Middle frontal gyrus (tissue), 1 donor: ENCODE data around the gene SIK3.
"Not testable (repeated sequence)": the region's sequence is repeated elsewhere in the genome, so short reads cannot be mapped to it uniquely, and the experiment has no call there.

Experiments
- DNase-seq: peaks from one replicate; pipeline ENCODE4 v3.0.0-alpha.2; 2015; ENCODE audit warnings: low spot score; ENCODE audit errors: extremely low spot score

SIK3 gene

DNA sequence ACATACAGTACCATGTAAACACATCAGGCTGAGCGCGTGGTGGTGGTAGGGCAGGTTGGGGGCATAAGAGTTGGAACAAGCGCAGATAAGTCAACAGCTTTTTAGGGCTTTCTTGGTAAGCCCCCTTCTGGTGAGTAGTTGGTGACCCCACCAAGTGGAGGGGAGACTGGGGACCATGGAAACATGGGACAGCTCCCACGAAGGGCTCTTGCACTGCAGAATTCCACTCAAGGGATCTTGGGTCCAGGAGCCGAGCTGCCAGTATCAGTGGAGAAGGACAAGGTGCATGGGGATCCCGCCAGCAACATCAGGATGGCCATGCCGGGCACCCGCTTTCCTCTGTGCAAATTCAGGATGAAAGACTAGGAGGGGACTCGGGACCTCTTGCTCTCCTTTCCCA, 254.6 kb downstream of the SIK3 start:
- DNase-seq, result no peak

DNA sequence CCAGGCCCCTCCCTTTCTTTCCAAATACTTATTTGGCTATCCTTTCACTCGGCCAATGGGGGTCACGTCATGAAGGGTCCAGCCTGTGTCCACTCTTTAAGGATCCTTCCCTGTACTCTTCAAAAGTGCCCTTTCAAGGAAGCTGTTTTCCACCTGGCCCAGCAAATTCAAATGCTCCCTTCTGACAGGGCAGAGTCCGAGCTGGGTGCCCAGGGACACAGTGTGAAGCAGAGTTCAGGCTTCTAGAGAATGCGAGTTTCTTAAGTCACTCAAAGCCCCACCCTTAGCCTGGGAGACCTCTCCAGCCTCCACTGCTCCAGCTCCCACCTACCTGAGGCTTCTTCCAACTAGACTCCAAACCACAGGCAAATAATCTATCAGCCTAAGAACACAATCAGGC, 255.3 kb downstream of the SIK3 start:
- DNase-seq, result no peak

DNA sequence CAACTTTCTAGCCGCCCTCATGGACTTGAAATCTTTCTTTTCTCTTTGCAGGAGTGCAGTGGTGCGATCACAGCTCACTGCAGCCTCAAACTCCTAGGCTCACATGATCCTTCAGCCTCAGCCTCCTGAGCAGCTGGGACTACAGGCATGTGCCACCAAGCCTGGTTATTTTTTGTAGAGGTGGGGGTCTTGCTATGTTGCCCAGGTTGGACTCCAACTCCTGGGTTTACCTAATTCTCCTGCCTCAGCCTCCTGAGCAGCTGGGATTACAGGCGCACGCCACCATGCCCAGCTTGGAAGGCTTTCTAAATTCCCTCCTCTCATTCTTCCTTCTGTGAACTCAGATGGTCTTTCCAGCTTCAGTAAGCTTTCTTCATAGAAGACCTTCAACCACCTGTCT, 256.1 kb downstream of the SIK3 start:
- DNase-seq, result no peak

DNA sequence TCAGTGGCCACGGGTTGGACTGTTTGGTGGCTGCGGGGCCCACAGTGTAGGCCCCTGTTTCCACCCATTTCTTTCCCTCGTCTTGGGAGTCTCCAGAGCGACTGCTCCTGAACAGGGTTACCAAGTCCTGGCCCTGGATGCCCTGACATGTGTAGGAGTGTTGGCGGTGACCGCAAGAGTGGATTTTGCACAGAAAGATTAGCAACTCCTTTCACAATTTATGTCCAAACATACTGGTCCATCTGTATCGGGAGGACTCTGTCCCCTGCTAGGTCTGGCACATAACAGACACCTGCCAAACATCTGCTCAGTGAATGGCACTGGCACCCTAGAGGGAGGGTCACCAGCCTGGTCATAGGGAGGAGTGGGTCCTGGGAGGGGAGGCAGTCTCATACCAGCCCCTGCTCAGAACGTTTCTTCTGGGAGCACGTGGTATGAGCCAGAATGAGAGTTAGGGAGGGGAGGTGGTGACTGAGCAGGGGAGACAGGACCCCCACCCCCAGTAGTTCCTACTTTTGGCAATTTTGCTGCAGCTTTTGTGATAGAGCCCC, 257.4 kb downstream of the SIK3 start:
- no peak for DNase-seq

DNA sequence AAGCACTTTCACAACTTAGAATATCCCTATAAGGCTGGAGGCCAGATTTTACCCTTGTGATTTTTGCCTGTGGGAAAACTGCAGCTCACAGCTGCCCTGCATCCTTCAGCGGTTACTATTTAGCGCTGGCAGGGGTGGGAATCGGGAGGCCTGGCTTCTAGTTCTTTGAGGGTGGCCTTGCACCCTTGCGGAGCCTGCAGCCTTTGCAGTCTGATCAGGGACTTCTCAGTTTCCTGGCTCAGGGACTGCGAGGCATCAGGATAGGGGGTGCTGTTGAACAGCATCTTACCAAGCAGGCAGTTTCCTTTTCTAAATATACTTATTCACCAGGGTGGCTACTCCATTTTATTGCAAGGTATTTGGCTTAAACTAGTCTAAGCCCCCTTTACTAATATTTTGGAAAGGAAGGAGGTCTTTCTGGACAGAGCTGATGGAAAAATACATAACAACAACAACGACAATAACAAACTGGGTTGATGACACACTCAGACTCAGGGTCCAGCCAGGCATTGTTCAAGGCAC, 257.9 kb downstream of the SIK3 start:
- DNase-seq, result no peak

DNA sequence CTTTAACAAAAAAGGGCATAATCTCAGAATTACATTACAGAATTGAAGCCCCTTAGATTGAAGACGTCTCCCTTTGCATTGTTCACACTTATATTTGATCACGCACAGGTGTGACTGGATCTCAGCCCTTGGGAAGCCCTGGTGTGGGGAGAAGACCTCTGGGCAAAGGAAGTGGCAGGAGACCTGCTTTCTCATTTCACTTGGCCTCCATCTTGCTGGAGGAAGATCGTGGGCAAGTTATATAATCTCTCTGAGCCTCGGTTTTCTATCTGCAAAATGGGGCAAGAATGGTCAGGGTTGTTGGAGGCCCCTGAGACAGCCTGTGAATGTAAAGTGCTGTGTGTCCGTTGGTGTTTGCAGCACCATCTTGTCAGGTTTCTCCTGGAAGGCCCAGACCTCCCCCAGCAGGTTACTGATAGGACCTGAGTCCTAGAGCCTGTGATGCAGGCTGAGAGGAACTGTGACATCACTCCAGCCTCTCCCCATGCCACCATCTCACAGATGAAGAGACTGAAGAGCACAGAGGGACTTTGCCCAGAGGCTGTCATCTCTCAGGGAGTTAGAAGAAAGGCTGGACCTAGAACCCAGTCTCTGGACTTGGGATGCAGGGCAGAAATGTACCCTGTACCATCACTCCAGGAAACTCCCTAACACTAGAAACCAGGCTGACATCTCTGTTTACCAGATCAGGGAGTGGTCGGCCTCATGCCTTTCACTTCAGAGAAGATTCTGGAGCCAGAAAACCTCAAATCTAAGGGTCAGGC, 259.7 kb downstream of the SIK3 start:
- no peak for DNase-seq

DNA sequence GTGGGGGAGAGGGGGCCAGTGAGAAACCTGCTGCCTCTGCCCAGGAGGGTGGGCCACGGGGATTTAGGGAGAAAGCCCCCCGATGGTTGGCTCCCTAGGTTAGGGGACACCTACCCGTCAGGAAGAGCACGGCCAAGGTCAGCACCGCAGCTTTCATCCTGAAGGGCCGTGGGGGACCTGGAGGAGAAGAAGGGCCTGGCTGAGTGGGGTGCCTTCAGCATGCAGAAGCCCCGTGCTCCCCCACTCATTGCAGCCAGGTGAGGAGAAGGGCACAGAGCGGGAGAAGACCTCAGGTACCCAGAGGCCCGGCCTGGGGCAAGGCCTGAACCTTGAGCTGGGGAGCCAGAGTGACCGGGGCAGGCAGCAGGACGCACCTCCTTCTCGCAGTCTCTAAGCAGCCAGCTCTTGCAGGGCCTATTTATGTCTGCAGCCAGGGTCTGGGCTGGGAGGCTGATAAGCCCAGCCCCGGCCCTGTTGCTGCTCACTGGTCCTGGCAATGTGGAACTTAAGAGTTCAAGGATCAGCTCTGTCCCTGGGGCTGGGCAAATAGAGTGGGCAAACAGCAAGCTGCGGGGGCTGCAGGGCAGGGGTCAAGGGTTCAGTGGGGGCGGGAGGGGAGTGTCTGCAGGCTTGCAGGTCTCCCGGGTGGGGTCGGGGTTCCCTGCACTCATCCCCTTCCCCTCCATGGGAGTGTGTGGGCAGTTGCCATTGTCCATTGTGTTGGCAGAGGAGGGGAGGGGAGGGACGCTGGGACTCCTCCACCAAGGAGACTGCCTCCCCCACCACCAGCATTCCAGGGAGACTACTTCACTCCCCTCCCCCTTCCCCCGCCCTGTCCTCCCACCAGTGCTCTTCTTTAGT, 260.8 kb downstream of the SIK3 start, which contains the start of gene APOA1:
TSS of gene APOA1 (minus strand) at position 392 of the 861 bp plus-strand sequence. CDS start at position 157, 235 bp downstream.
- DNase-seq, result no peak

DNA sequence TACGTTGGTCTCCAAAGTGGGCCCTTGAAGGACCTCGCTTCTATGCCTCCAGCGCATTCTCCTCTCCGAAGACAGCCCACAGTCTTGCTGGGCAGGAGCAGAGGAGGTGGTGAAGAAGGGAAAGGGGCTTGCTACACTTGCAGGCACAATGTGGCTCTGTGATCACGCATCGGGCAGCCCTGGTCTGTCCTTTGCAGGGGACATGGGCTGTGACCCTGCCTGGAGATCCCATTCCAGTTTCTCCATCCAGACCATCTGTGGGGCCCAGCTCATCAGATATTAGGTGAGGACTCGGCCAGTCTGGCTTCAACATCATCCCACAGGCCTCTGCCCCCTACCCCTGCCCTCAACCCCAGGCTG, 261.6 kb downstream of the SIK3 start:
- no peak for DNase-seq

DNA sequence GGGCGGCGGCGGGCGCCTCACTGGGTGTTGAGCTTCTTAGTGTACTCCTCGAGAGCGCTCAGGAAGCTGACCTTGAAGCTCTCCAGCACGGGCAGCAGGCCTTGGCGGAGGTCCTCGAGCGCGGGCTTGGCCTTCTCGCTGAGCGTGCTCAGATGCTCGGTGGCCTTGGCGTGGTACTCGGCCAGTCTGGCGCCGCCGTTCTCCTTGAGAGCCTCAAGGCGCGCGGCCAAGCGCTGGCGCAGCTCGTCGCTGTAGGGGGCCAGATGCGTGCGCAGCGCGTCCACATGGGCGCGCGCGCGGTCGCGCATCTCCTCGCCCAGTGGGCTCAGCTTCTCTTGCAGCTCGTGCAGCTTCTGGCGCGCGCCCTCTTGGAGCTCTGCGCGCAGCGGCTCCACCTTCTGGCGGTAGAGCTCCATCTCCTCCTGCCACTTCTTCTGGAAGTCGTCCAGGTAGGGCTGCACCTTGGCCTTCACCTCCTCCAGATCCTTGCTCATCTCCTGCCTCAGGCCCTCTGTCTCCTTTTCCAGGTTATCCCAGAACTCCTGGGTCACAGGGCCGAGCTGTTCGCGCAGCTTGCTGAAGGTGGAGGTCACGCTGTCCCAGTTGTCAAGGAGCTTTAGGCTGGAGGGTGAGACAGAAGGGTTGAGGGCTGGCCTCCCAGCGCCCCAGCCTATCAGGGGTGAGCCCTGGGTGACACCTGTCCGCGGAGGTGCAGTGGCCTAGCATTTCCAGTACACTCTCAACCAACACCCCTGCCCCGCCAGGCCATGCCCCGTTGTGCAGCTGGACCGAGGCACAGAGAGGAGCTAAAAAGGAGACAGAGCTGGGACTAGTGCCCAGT, 262.2 kb downstream of the SIK3 start:
- DNase-seq, result peak; percentile 86

DNA sequence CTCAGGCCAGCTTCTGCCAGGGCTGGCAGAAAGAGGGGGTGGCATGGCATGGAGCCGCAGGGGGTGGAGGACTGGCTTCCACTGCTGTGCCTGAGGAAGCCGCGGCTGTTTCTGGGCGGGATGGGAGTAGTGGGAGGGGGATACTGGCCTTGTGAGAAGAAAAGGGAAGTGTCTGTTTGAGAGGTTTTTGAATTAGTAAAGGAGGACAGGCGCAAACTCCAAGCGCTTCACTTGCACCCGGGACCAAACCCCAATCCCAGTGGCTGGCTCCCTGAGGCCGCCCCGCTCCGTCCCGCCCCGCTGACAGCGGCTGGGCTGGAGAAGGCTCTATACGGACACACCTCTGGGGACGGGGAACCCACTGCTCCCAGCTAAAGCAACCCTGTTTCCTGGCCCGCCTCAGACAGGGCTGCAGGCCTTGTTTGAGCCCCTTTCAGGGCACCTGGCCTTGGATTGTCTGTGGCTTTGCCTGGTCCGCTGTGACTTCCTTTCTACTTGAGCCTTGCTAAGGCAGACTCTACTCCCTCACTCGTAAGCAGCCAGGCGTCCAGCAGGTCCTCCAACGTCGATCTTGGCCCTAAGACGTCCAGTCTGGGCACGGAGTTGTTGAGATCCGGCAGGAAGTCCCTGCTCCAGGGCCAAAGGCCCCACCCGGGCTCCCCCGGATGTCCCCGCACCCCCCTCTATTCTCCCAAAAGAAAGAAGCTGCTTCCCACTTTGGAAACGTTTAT, 263.0 kb downstream of the SIK3 start:
- DNase-seq, result no peak

DNA sequence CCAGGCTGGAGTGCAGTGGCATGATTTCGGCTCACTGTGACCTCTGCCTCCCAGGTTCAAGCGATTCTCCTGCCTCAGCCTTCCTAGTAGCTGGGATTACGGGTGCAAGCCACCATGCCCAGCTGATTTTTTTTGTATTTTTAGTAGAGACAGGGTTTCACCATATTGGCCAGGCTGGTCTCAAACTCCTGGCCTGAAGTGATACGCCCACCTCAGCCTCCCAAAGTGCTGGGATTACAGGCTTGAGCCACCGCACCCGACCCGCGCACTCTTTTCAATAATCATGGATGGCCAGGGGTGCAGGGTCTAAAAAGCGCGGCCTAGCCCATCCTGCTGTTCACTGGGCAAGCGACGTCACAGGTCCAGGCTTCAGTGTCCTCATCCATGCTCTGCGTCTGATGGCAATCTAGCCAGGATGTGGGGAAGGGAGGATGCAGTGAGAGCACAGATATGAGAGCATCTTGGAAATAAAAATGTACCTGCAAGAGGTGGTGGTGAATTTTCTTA, 263.6 kb downstream of the SIK3 start:
- DNase-seq, result not testable (repeated sequence)

DNA sequence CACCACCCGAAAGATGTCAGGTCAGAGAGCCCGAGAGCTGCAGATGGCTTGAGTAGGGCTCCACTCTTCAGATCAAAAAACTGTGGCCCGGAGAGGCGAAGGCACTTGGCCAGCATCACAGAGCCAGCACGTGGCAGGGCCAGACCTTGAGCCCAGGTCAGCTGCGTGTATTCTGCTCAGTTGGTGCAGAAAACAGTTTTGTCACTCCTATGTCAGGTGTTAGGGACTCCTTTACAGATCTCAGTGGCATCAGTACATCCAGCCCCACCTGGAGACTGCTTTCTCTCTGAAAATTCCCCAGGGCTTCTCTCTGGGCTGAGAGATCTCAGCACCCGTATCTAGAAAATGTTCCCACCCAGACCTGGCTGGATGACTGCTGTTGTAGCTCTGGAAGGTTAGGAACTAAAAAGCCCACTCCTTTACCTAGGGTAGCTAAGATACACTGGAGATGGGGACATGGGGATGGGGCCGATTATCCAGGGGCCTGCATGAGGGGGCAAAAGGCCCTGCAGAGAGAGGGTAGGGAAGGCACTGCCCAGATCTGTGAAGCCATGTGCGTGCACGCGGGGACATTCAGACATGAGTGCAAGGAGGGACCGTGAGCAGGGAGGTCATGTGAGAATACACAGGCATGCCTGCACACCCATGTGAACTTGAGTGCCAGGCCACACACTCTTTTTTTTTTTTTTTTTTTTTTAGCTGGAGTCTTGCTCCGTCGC, 264.3 kb downstream of the SIK3 start:
- no peak for DNase-seq

DNA sequence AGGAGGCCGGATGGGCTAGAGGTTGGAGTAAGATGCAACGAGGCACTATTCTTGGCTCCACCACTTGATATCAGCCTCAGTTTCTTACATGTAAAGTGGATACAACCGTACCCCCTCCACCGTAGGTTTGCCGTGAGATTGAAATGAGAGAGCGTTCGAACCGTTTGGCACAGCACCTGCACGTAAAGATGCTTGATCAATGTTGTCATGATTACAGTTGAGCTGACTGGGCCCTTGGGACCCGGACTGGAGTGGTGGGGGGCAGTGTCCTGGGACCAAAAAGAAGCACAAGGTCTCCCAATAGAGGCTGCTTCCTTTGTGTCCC, 264.8 kb downstream of the SIK3 start:
- DNase-seq, result no peak

DNA sequence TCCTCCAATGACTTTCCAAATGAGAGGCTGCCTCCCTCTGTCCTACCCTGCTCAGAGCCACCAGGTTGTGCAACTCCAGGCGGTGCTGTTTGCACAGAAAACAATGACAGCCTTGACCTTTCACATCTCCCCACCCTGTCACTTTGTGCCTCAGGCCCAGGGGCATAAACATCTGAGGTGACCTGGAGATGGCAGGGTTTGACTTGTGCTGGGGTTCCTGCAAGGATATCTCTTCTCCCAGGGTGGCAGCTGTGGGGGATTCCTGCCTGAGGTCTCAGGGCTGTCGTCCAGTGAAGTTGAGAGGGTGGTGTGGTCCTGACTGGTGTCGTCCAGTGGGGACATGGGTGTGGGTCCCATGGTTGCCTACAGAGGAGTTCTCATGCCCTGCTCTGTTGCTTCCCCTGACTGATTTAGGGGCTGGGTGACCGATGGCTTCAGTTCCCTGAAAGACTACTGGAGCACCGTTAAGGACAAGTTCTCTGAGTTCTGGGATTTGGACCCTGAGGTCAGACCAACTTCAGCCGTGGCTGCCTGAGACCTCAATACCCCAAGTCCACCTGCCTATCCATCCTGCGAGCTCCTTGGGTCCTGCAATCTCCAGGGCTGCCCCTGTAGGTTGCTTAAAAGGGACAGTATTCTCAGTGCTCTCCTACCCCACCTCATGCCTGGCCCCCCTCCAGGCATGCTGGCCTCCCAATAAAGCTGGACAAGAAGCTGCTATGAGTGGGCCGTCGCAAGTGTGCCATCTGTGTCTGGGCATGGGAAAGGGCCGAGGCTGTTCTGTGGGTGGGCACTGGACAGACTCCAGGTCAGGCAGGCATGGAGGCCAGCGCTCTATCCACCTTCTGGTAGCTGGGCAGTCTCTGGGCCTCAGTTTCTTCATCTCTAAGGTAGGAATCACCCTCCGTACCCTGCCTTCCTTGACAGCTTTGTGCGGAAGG, 265.6 kb downstream of the SIK3 start:
- no peak for DNase-seq

DNA sequence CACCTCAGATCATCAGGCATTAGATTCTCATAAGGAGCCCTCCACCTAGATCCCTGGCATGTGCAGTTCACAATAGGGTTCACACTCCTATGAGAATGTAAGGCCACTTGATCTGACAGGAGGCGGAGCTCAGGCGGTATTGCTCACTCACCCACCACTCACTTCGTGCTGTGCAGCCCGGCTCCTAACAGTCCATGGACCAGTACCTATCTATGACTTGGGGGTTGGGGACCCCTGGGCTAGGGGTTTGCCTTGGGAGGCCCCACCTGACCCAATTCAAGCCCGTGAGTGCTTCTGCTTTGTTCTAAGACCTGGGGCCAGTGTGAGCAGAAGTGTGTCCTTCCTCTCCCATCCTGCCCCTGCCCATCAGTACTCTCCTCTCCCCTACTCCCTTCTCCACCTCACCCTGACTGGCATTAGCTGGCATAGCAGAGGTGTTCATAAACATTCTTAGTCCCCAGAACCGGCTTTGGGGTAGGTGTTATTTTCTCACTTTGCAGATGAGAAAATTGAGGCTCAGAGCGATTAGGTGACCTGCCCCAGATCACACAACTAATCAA, 266.4 kb downstream of the SIK3 start:
- DNase-seq, result no peak

DNA sequence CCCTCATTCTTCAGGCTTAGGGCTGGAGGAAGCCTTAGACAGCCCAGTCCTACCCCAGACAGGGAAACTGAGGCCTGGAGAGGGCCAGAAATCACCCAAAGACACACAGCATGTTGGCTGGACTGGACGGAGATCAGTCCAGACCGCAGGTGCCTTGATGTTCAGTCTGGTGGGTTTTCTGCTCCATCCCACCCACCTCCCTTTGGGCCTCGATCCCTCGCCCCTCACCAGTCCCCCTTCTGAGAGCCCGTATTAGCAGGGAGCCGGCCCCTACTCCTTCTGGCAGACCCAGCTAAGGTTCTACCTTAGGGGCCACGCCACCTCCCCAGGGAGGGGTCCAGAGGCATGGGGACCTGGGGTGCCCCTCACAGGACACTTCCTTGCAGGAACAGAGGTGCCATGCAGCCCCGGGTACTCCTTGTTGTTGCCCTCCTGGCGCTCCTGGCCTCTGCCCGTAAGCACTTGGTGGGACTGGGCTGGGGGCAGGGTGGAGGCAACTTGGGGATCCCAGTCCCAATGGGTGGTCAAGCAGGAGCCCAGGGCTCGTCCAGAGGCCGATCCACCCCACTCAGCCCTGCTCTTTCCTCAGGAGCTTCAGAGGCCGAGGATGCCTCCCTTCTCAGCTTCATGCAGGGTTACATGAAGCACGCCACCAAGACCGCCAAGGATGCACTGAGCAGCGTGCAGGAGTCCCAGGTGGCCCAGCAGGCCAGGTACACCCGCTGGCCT, 267.9 kb downstream of the SIK3 start:
- DNase-seq, result no peak

DNA sequence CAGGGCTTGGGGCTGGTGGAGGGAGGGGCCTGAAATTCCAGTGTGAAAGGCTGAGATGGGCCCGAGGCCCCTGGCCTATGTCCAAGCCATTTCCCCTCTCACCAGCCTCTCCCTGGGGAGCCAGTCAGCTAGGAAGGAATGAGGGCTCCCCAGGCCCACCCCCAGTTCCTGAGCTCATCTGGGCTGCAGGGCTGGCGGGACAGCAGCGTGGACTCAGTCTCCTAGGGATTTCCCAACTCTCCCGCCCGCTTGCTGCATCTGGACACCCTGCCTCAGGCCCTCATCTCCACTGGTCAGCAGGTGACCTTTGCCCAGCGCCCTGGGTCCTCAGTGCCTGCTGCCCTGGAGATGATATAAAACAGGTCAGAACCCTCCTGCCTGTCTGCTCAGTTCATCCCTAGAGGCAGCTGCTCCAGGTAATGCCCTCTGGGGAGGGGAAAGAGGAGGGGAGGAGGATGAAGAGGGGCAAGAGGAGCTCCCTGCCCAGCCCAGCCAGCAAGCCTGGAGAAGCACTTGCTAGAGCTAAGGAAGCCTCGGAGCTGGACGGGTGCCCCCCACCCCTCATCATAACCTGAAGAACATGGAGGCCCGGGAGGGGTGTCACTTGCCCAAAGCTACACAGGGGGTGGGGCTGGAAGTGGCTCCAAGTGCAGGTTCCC, 268.6 kb downstream of the SIK3 start, which contains the start of gene APOC3:
TSS of gene APOC3 (plus strand) at position 383 of the 659 bp plus-strand sequence. CDS start 676 bp downstream, outside the sequence.
- no peak for DNase-seq
